ENCODE results near the gene SMIM24. TPM values are rescaled to one million over a fixed set of nuclear protein-coding genes. Genes with fewer than 3 reads are reported as not detected.
"Not testable (repeated sequence)": the region's sequence is repeated elsewhere in the genome, so short reads cannot be mapped to it uniquely, and the experiment has no call there.

The SMIM24 gene
- under 1 TPM; 0.31 to 0.36 TPM for total RNA-seq

DNA sequence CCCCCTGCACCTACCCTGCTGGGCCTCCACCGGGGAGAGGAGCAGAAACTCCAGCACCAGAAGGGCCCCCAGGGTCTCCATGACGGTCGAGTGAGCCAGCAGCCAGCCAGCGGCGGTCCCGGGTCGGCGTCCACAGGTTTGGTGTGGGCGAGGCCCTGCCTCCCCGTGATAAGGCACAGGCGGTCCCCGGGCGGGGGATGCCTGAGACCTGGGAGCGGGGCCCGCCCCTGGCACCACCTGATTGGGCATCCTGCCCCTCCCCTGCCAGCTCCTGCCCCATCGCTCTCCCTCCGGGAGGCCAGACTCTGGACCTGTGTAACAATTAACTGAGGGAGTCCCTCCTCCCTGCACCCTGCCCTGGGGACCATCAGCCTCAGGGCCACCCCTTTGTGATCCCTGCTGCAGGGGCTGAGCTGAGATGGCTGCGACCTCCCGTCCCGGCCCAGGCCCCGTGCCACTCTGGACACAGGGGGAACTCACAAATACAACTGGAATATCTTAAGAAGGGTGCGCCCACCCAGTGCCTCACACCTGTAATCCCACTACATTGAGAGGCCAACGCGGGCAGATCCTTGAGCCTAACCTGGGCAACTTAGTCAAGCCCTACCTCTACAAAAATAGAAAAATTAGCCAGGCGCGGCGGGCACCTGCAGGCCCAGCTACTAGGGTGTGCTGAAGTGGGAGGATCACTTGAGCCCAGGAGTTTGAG lies at the start of gene SMIM24:
Gene SMIM24, minus strand, starts transcription at position 143 of the 709 bp plus-strand sequence. Its CDS starts 62 bp downstream, at position 81.
- ChIA-PET POLR2A (no interaction called here), CTCF (interaction anchor here (1.0 to 1.3 kb wide), 2 partner anchors 40 to 176 kb away, joined by 3 read pairs; no protein-coding TSS in a partner anchor)

DNA sequence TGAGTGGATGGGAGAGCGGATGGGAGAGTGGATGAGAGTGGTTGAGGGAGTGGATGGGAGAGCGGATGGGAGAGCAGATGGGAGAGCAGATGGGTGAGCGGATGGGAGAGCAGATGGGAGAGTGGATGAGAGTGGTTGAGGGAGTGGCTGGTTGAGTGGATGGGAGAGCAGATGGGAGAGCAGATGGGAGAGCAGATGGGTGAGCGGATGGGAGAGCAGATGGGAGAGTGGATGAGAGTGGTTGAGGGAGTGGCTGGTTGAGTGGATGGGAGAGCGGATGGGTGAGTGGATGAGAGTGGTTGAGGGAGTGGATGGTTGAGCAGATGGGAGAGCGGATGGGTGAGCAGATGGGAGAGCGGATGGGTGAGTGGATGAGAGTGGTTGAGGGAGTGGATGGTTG lies 49.0 kb upstream of the SMIM24 start:
- CTCF ChIA-PET = not testable (repeated sequence)

DNA sequence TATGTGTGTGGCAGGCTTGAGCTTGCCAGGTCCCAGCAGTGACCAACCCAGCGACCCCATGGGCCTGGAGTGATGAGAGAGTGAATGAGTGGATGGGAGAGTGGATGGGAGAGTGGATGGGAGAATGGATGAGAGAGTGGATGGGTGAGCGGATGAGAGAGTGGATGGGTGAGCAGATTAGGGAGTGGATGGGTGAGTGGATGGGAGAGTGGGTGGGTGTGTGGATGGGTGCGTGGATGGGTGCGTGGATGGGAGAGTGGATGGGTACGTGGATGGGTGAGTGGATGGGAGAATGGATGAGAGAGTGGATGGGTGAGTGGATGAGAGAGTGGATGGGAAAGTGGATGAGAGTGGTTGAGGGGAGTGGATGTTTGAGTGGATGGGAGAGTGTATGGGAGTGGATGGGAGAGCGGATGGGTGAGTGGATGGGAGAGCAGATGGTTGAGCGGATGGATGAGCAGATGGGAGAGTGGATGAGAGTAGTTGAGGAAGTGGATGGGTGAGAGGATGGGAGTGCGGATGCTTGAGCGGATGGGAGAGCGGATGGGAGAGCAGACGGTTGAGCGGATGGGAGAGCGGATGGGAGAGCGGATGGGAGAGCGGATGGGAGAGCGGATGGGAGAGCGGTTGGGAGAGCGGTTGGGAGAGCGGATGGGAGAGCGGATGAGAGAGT lies 48.4 kb upstream of the SMIM24 start:
- CTCF ChIA-PET = no interaction called here
- POLR2A ChIA-PET = no interaction called here

More for the DNA sequence above, 49.0 kb upstream of the SMIM24 start:
- POLR2A ChIA-PET = not testable (repeated sequence)

DNA sequence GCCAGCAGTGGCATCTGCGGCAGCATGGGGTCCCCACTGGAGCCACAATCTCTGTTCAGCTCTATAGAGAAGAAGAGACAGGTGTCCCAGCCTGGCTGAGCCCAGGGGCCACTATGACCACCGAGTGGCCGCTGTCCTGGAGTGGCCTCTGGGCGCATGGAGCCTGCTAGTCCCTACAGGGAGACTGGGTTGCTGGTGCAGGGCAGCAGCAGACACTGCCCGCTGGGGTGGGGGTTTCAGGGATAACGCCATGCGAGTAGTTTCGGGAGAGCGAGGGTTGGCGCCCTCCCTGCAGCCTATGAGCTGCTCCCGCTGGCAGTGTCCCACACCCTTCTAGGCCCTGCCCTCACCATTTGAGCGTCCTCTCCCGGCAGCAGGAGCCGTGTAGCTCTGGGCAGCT lies 47.8 kb upstream of the SMIM24 start:
- ChIA-PET CTCF (no interaction called here), POLR2A (no interaction called here)

DNA sequence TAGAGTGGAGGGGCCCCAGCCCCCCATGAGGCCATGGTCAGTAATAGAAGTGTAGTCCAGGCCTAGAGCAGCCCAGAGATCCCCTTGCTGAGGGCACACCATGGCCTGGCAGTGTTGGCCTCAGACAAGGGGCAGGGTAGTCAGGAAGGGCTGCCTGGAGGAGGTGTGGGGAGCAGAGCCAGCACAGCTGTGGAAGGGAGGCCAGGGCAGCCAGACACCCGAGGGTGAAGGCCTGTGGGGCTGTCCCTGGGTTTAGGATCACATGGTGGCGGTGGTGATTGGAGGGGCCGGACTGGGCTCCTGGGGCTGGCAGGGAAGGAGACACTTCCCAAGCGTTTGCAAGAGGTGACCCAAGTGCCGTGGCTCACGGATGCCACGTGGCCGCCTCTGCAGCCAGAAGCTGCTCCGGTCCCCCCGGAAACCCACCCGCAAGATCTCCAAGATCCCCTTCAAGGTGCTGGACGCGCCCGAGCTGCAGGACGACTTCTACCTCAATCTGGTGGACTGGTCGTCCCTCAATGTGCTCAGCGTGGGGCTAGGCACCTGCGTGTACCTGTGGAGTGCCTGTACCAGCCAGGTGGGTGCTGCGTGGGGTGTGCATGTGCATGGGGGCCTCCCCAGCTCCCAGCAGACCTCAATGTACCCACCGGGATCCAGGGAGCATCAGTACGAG lies 47.0 kb upstream of the SMIM24 start:
- ChIA-PET POLR2A (no interaction called here), CTCF (no interaction called here)

DNA sequence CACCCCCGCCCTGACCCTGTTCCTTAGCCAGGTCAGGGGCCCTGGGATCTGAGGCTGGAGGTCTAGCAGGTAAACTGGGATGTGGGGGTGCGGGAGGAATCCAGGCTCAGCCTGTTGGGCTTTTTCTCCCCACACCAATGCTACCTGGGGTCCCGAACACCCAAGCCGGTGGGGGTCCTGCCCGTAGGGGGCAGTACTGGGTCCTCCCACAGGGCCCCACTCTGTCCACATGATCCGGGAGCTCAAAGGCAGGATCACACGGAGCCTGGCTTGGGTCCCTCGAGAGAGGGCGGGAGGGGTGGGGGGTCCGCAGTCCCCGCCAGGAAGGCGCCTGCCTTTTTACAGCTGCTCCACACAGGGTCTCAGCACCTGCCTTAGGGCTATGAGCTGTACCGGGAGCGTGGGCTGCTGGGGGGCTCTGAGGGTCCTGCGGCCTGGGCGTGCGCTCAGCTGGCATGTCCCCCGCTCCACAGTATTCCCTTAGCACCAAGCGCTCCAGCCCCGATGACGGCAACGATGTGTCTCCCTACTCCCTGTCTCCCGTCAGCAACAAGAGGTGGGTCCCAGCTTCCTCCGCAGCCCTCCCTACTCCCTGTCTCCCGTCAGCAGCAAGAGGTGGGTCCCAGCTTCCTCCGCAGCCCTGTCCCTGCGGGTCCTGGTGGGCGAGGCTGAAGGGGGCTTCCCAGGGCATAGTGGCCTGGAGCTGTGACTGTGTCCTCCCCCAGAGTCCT lies 46.3 kb upstream of the SMIM24 start:
- ChIA-PET POLR2A (interaction anchor here (0.7 kb wide), 1 partner anchor 18 kb away, joined by 4 read pairs; no protein-coding TSS in a partner anchor), CTCF (no interaction called here)

DNA sequence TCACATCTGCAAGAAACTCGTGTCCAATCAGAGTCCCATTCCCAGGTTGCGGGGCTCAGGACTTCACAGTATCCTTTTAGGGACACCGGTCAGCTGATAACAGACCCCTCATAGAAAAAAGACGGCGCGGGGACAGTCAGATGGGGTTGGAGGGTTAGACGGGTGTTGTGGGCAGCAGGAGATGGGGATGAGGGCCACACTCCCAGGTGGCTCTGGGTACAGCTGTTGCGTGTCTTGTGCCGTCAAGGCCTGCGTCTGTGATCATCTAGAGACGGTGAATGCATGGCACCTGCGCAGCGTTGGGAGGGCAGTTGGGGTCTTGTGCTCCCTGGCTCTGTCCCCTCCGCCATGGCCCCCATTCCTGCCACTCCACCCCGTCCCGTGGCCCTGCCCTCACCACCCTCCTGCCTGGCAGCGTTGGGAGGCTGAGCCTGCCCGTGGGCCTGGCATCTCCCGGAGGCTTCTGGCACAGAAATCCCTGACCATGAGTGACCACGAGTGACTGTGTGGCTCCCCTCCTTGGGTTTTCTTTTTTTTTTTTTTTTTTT lies 44.7 kb upstream of the SMIM24 start:
- ChIA-PET POLR2A (no interaction called here), CTCF (no interaction called here)

DNA sequence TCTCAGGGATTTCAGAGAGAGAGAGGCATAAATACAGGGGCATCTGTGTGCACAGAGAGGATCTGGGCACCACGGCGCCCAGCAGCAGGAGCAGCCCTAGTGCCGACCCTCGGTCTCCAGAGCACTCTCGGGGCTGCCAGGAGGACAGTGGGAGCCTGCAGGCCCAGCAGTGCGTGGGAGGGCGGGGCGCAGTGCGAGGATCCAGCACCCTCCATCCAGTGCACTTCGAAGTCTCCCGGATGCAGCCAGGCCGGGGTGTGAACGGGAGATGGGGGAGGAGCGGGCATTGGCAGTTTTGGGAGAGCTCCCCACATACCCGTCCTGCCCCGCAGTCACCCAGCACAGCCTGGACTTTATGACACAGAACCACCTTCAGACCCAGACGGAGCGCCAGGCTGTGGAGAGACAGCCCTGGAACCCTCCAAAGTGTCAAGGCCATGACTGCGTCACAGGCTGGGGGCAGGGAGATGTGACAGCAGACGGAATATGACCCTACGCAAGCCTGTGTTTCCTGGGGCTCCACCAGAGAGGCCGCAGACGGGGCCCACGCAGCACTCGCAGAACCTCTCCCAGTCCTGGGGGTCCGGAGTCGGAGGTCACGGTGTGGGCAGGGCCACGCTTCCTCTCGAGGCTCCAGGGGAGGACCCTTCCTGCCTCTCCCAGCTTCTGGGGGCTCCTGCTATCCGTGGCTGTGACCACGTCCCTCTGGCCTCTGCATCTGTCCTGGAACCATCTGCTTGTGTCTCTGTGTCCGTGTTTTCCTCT lies 43.9 kb upstream of the SMIM24 start:
- ChIA-PET POLR2A (no interaction called here), CTCF (no interaction called here)

DNA sequence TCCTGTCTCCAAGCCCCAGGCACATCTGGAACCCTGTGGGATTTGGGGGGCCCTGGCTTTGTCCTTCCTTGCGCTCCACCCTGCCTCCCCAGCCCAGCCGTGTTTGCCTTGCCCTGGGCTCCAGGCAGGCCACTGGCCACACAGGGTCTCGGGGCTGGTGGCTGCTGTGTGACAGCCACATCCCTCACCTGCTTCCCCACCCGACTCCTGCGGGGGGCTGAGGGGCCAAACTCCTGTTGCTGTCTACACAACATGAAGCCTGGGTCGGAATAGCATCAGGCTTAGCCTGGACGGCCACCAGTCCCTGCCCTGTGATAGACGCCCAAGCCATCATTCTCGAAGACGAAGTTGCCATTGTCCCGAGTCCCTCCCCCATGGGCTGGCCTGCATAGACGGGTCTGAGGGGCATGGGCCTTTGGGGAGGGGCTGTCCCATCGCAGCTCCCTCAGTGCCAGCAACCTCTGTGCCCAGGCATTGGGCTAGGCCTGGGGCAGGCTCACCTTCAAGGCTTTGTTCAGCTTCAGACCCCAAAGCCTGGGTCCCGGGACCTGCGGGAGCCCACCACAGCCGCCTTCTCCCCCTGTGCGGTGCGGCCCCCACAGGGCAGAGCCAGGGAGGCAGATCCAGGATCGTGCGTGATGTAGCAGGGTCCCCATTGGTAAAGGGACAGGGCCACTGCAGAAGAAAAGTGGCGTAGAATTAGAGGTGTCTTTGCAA lies 43.2 kb upstream of the SMIM24 start:
- POLR2A ChIA-PET = no interaction called here

DNA sequence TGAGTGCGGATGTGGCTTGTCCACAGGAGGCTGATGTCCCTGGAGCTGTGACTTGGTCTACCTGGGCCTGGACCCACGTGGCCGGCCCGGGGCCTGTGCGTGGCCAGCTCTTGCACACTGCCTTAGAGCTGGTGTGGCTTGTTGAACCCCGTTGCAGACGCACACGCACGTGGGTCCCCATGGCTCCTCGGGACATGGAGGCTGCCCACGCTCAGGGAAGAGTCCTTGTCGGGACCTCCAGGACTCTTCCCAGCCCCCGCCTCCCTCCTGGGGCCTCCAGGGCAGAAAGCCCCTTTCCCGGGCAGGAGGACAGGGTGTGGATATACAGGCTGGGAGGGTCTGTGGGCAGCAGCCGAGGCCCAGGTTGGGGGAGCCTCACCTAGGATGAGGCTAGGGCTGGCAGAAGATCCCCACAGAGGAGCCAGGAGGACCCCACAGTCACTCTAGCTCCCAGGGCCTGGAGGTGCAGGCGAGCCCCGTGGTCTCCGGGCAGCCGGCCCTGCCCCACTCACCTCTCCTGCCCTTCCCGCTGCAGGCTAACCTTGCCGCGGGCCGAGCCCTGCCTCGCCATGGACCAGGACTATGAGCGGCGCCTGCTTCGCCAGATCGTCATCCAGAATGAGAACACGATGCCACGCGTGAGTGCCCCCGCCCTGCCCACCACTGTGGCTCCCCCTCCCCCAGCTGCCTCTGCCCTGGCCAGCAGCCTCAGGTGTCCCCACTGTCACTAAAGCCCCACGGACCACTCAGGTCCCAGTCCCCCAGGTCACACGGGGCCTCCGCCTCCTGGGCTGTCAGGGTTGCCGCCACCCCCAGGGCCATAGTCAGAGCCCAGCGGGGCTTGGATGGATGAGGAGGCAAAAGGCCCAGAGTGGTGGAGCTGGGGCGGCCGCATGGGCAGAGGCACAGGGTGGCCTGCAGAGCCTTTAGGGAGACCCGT lies 42.4 kb upstream of the SMIM24 start:
- ChIA-PET CTCF (interaction anchor here (0.7 to 1.3 kb wide), 2 partner anchors 22 to 1283 kb away, joined by 3 to 4 read pairs; no protein-coding TSS in a partner anchor), POLR2A (no interaction called here)

More for the DNA sequence above, 43.2 kb upstream of the SMIM24 start:
- CTCF ChIA-PET = no interaction called here

DNA sequence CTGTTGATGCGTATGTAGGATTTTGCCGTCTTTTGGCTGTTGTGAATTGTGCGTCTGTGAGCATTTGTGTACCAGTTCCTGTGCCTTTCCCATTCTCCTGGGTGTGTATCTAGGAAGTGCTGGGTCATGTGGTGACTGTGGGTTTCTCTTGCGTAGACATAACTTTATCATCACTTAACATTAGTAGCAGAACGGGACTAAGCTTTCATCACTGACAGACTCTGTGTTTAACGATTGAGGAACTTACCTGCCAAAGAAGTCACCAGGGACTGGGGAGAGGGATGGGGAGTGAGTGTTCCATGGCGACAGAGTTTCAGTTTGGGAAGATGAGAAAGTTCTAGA lies 40.8 kb upstream of the SMIM24 start:
- CTCF ChIA-PET = interaction anchor here (1.8 kb wide), 1 partner anchor 23 kb away, joined by 6 read pairs; no protein-coding TSS in a partner anchor
- POLR2A ChIA-PET = no interaction called here

DNA sequence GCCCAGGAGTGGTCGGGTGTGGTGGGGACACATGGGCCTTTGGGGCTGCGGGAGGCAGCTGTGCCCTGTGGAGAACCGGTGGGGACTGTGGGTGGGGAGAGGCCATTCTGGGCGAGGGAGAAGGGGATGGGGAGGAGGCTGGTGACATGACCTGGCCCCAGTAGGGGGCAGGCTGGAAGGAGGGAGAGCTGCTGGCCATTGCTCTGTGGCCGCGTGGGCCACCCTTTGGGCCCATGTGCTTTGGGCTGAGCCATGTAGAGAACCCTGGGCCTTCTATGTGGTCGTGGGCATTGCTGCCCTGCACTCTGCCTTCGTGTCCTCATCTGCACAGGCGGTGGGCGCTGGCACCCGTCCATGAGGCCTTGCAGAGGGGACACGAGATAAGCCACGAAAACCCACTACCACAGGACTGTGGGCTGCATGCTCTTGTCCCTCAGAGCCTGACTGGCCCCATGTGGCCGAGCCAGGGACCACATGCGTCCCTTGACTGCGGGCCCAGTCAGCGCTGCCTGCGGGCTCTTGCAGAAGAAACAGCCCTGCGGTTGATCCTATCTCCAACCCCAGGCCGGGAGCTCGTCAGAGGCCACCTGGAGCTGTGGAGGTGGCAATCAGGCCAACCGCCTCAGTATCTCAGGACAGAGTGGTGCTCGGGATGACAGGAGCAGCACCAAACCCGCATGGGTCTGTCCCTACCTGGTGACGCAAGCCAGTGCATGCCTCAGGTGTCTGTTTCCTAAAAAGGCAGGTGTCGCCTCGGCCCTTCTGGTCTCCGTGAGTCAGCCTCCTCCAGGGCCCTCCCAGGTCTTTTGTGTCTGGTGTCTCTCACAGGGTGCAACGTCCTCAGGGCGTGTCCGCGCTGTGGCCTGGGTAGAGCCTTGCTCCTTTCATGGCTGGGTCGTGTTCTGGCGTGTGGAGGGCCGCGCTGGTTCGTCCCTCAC lies 40.1 kb upstream of the SMIM24 start:
- POLR2A ChIA-PET = no interaction called here
- CTCF ChIA-PET = interaction anchor here (1.8 kb wide), 1 partner anchor 24 kb away, joined by 6 read pairs; no protein-coding TSS in a partner anchor

DNA sequence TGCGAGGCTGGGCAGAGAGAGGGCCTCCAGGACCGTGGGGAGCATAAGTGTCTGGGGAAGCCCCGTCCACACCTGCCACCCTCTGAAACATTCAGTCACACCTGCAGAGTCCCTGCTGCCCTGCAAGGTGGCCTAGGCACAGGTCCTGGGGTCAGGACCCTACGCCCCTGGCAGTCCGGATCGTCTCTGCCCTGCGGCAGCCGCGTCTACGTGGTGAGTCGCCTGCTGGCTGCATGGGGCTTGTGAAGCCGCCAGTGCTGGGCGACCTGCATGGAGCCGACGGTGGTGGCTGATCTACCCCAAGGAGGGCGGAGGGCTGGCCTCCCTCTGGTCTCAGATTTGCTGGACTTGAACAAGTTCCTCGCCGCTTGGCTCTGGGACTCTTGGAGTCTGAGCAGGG lies 38.8 kb upstream of the SMIM24 start:
- POLR2A ChIA-PET = no interaction called here
- CTCF ChIA-PET = interaction anchor here (1.8 kb wide), 1 partner anchor 25 kb away, joined by 6 read pairs; no protein-coding TSS in a partner anchor

DNA sequence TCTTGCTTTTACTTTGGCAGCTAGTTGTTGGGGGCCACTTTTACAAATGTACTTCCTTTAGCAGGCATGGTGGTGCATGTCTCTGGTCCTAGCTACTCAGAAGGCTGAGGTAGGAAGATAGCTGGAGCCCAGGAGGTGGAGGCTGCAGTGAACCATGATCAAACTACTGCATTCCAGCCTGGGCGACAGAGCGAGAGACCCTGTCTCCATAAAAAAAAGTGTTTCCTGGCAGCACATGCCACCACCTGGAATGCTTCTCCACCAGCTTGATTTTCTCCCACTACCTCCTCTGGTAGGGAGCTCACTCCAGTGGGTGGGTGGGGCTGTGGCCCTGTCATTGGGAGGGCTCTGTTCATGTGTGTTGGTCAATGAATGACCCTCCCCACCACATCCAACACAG lies 38.3 kb upstream of the SMIM24 start:
- POLR2A ChIA-PET = no interaction called here
- CTCF ChIA-PET = interaction anchor here (1.3 kb wide), 1 partner anchor 27 kb away, joined by 5 read pairs; no protein-coding TSS in a partner anchor

DNA sequence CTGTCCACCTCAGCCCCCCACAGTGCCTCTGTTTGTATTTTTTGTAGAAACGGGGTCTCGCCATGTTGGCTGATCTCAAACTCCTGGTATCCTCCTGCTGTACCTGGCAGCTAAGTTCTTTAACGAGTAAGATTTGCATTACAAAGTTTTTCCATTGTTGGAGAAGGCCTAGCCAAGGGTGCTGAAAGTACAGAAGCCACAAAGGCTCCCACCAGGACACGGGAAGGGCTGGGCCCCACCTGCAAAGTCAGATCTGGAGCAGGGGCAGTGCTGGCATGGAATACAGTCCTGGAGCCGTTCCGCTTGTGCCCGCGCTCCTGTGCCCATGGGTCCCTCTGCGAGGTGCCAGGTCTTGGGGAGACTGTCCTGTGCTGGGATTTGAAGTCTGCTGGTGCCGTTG lies 37.9 kb upstream of the SMIM24 start:
- POLR2A ChIA-PET = interaction anchor here (0.7 kb wide), 1 partner anchor 174 kb away, joined by 4 read pairs; no protein-coding TSS in a partner anchor
- CTCF ChIA-PET = interaction anchor here (1.3 kb wide), 1 partner anchor 27 kb away, joined by 5 read pairs; no protein-coding TSS in a partner anchor

DNA sequence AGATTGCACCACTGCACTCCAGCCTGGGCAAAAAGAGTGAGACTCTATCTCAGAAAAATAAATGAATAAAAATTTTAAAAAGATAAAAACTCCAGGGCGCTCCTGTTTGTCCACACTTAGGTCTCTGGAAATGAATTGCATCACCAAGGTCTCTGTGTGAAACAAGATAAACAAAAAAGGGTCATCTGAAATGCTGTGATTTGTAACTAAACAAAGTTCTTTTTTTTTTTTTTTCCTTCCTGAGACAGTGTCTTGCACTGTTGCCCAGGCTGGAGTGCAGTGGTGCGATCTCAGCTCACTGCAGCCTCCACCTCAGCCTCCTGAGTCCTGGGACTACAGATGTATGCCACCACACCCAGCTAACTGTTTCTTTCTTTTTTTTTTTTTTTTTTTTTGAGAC lies 37.3 kb upstream of the SMIM24 start:
- CTCF ChIA-PET = interaction anchor here (1.3 kb wide), 1 partner anchor 28 kb away, joined by 5 read pairs; no protein-coding TSS in a partner anchor
- POLR2A ChIA-PET = interaction anchor here (0.7 kb wide), 1 partner anchor 174 kb away, joined by 4 read pairs; no protein-coding TSS in a partner anchor

All from activated CD8-positive, alpha-beta memory T cell treated with anti-CD3 and anti-CD28 coated beads for 36 hours (primary cell).